KMS-11 (cell line): ENCODE results near the gene APBB1IP.
"Not testable (repeated sequence)": the region's sequence is repeated elsewhere in the genome, so short reads cannot be mapped to it uniquely, and the experiment has no call there.

Source experiments
- H2AFZ ChIP-seq: fragments of 200-600 bp; sonication (generic); 2 replicates; pipeline ENCODE4 v1.6.1; 2016; ENCODE audit warnings: antibody characterized with exemption, mixed run types, low read depth
- H3K27ac ChIP-seq: fragments of 200-600 bp; sonication (generic); 2 replicates; pipeline ENCODE4 v1.6.1; 2016; ENCODE audit warnings: mild to moderate bottlenecking, mixed run types
- H3K27me3 ChIP-seq: fragments of 200-600 bp; sonication (generic); 2 replicates; pipeline ENCODE4 v1.6.1; 2017; ENCODE audit warnings: mild to moderate bottlenecking, low read depth, mixed run types, moderate library complexity; ENCODE audit not compliant: insufficient read depth
- H3K36me3 ChIP-seq: fragments of 200-600 bp; sonication (generic); 2 replicates; pipeline ENCODE4 v1.6.1; 2017; ENCODE audit warnings: mild to moderate bottlenecking, mixed run types; ENCODE audit not compliant: insufficient read depth
- H3K4me1 ChIP-seq: fragments of 200-600 bp; sonication (generic); 2 replicates; pipeline ENCODE4 v1.6.1; 2016; ENCODE audit warnings: mild to moderate bottlenecking, low read depth, mixed run types; ENCODE audit not compliant: poor library complexity, severe bottlenecking
- H3K4me2 ChIP-seq: fragments of 200-600 bp; sonication (generic); 2 replicates; pipeline ENCODE4 v1.7.0; 2016; ENCODE audit warnings: mild to moderate bottlenecking, mixed run types
- H3K4me3 ChIP-seq: fragments of 200-600 bp; sonication (generic); IDR thresholded peaks from 2 replicates; pipeline ENCODE4 v1.6.1; 2017; ENCODE audit warnings: low read depth, low read length, mixed read lengths; ENCODE audit not compliant: insufficient read depth
- H3K79me2 ChIP-seq: fragments of 200-600 bp; sonication (generic); 2 replicates; pipeline ENCODE4 v1.6.1; 2016; ENCODE audit warnings: low read depth, mixed run types; ENCODE audit not compliant: insufficient read depth
- H3K9ac ChIP-seq: fragments of 200-600 bp; sonication (generic); 2 replicates; pipeline ENCODE4 v1.6.1; 2016; ENCODE audit warnings: mild to moderate bottlenecking, mixed run types
- H4K20me1 ChIP-seq: fragments of 200-600 bp; sonication (generic); 2 replicates; pipeline ENCODE4 v1.6.1; 2016; ENCODE audit warnings: mild to moderate bottlenecking, mixed run types; ENCODE audit not compliant: insufficient read depth
- CTCF ChIP-seq: fragments of 200-600 bp; sonication (generic); conservative IDR thresholded peaks from 2 replicates; pipeline ENCODE4 v1.6.1; 2017; ENCODE audit warnings: low read depth, mild to moderate bottlenecking, antibody characterized with exemption, low read length, moderate library complexity, mixed read lengths

Gene APBB1IP

GRCh38 chr10:26502986-26503385 is 64.8 kb downstream of the APBB1IP start:
- TF ChIP-seq CTCF: no peak

GRCh38 chr10:26503911-26504310 is 65.8 kb downstream of the APBB1IP start:
- Histone ChIP-seq H3K36me3 (no peaks in the 10 kb centered on the region), H3K4me2 (no peak overlapping the region), H3K9ac (no peak overlapping the region), H2AFZ (no peak overlapping the region), H4K20me1 (no peaks in the 10 kb centered on the region), H3K27ac (no peak overlapping the region), H3K4me3 (no peak overlapping the region), H3K4me1 (no peaks in the 10 kb centered on the region), H3K79me2 (no peaks in the 10 kb centered on the region), H3K27me3 (no peaks in the 10 kb centered on the region)
- TF ChIP-seq CTCF: no peak

More at GRCh38 chr10:26502986-26503385, 64.8 kb downstream of the APBB1IP start:
- H3K4me2 ChIP-seq: no peak overlapping the region
- no peak overlapping the region for H3K4me3 ChIP-seq
- H3K36me3 ChIP-seq: no peaks in the 10 kb centered on the region
- no peaks in the 10 kb centered on the region for H3K27me3 ChIP-seq
- no peaks in the 10 kb centered on the region for H3K79me2 ChIP-seq
- H4K20me1 ChIP-seq: no peaks in the 10 kb centered on the region
- H2AFZ ChIP-seq: no peak overlapping the region
- no peaks in the 10 kb centered on the region for H3K4me1 ChIP-seq
- no peak overlapping the region for H3K27ac ChIP-seq
- no peak overlapping the region for H3K9ac ChIP-seq

- H3K4me3 ChIP-seq, H4K20me1 ChIP-seq, H3K4me2 ChIP-seq, H3K27ac ChIP-seq, H3K4me1 ChIP-seq, H3K9ac ChIP-seq, H3K27me3 ChIP-seq, H3K36me3 ChIP-seq, H2AFZ ChIP-seq, H3K79me2 ChIP-seq: not testable (repeated sequence)
Observed at GRCh38 chr10:26504429-26504828, 66.3 kb downstream of the APBB1IP start.

- Histone ChIP-seq H3K9ac (no peak overlapping the region), H3K27ac (no peak overlapping the region), H3K36me3 (no peaks in the 10 kb centered on the region), H3K4me3 (no peak overlapping the region), H3K4me2 (no peak overlapping the region), H2AFZ (no peak overlapping the region), H4K20me1 (no peaks in the 10 kb centered on the region), H3K4me1 (no peaks in the 10 kb centered on the region), H3K79me2 (no peaks in the 10 kb centered on the region), H3K27me3 (no peaks in the 10 kb centered on the region)
- no peak for TF ChIP-seq CTCF
Observed at GRCh38 chr10:26505491-26505890, 67.3 kb downstream of the APBB1IP start.

GRCh38 chr10:26506736-26507135 is 68.6 kb downstream of the APBB1IP start:
- H3K4me3 ChIP-seq: no peak overlapping the region
- H3K36me3 ChIP-seq: no peaks in the 10 kb centered on the region
- no peak overlapping the region for H2AFZ ChIP-seq
- no peaks in the 10 kb centered on the region for H3K79me2 ChIP-seq
- no peak for TF ChIP-seq CTCF
- no peak overlapping the region for H3K4me2 ChIP-seq
- H3K27me3 ChIP-seq: no peaks in the 10 kb centered on the region
- no peaks in the 10 kb centered on the region for H3K4me1 ChIP-seq
- H3K27ac ChIP-seq: no peak overlapping the region
- H3K9ac ChIP-seq: no peak overlapping the region
- H4K20me1 ChIP-seq: no peaks in the 10 kb centered on the region
